ACHN (cell line): ENCODE measurements around the gene CAMSAP1.
A peak's percentile ranks its signal among the peaks of the same experiment; 100 is the strongest.

Source experiments
- DNase-seq: peaks from one replicate; pipeline ENCODE4 v3.0.0-alpha.2; 2015
- in situ Hi-C: cut with HindIII; loops from 2 replicates; pipeline ENCODE4 v1.10.0; 2017; ENCODE audit warnings: low sequenced_read_pairs, low pct_ligation_motif_present, low pct_unique_long_range_greater_than_20kb

Gene CAMSAP1

GRCh38 chr9:135887585-135888050 lies 19.7 kb downstream of the CAMSAP1 start:
- in situ Hi-C loops: no loop called here
- no peak for DNase-seq

- in situ Hi-C loops: no loop called here
- DNase-seq: no peak
Measured at GRCh38 chr9:135887021-135887507, 20.3 kb downstream of the CAMSAP1 start.

DNA sequence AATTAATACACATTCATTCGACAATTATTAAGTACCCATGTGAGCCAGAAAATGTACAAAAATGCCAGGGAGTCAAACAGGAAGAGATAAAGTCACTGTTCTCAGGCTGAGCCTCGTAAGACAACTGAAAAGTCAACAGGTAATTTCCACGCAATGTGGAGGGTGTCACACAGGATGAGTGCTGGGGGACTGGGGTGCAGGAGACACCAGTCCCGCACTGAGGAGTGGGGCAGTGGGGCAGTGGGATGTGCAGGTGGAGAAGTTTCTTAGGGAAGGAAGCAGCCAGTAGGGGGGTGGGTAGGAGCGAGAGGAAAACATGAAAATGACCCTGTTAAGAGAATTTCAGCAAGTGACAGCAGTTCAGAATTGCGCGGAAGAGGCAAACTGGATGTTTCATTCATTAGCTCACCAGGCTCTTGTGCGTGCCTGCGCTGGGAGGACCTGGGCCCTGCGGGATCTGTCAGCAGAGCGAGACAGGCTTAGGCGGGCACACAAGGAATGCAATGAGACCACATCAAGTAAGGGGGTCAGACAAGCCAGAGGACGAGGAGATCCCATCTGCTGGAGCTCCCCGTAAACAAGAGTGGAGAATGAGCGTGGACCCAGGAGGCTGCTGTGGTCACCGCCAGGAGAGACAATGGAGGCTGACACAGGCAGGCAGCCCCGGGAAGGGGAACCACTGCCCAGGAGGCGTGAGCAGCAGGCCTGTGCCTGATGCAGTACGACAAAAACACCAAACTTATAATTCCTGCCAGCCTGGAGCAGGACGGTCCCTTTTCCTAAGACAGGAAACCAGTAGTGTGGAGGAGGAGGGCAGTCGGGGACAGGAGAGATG lies 21.0 kb downstream of the CAMSAP1 start:
- no peak for DNase-seq
- in situ Hi-C loops: no loop called here

DNA sequence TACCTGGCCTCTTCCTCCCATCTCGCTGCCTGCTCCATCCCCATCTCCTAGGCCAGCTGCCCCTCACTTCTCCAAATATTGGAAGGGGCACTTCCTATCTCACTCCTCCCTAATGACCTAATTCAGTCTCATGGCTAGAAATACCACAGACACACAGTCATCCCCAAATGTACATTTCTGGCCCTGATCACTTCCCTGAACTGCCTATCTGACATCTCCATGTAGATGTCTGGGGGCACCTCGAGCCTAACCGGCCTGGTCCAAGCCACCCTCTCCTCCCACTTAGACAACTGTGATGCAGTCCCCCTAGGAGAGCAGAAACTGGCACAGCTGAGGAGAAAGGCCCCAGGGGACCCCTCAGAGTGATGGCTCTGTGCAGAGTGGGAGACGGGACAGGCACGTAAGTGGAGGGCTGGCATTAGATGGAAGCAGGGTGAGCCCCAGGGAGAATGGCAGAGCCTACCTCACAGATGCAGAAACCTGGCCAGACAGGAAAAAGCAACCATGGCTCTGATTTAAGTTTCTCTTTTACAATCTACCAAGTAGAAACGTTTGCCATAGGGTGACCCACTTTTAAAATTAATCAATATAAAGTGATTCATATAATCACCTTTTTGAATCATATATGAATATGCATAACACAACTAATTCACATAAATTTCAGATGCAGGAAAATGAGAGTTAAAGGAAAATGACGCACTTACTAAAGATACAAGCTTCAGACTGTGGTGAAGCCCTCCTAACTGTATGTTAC lies 22.1 kb downstream of the CAMSAP1 start:
- no peak for DNase-seq
- in situ Hi-C loops: no loop called here

- DNase-seq: no peak
Measured at GRCh38 chr9:135884328-135885035, 22.9 kb downstream of the CAMSAP1 start.

DNA sequence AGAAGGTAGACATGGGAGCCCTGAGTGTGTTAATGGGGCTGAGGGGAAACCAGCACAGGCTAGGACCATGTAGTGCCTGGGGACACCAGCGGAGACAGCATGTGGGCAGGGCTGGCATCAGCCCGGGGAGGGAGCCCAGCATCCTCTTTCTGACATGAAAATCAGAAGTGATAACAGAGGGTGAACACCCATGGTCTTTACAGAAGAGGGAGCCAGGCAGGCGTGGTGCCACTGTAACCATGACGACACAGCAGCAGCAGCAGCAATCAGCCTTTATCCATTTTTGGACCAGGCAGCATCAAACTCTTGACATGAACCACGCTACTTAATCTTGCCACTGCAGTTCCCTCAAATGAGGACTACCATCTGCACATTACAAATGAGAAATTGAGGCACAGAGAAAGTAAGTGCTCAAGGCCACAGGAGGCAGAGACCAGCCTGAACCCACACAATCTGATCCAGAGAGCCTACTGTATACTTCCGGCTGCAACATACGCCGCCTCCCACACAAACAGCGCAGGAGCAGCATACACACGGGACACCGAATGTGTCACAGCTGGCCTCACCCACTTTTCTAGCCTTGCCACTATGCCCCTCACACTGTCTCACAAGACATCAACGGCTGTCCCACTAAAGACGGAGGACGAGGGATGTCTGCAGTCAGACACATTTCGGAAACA lies 23.8 kb downstream of the CAMSAP1 start:
- in situ Hi-C loops: no loop called here
- DNase-seq: no peak

More at GRCh38 chr9:135884328-135885035, 22.9 kb downstream of the CAMSAP1 start:
- in situ Hi-C loops: no loop called here

DNA sequence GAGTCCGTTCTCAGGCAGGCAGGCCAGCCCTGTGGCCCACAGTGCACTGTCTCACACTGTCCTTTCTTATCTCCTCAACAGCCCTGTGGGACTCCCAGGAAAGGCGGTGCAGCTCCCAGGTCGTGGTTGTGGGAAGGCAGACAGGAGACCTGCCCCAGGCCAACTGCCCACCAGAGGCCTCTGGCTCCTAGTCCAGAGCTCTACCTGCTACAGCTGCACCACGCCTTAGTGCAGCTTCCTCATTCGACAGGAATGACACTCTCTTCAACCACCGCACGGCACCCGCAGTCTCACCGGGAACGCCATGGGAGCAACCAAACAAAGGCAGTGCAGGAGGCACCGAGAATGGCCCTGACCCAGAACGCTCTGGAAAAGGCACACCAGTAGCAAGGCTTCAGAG lies 25.3 kb downstream of the CAMSAP1 start:
- DNase-seq: no peak
- in situ Hi-C loops: no loop called here

DNA sequence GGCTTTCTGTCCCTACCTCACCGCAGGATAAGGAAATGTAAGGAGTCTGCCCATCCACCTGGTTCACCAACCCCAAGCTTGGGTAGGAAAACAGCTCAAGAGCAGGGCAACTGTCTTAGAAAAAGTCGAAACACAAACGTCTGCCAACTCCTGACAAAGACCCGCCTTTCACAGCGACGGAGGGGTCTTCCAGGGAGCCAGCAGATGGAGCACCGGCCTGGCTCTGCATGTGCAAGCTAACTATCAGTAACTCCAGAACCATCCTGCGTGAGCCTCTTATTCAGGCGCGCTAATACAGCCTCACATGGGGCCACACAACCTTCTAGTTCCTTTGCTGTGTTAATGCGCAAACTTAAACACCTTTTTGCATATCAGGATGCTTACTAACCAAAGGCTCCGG lies 26.9 kb downstream of the CAMSAP1 start:
- in situ Hi-C loops: no loop called here

GRCh38 chr9:135879619-135880018 lies 27.7 kb downstream of the CAMSAP1 start:
- no peak for DNase-seq
- in situ Hi-C loops: no loop called here

More for the DNA sequence above, 26.9 kb downstream of the CAMSAP1 start:
- DNase-seq: no peak

DNA sequence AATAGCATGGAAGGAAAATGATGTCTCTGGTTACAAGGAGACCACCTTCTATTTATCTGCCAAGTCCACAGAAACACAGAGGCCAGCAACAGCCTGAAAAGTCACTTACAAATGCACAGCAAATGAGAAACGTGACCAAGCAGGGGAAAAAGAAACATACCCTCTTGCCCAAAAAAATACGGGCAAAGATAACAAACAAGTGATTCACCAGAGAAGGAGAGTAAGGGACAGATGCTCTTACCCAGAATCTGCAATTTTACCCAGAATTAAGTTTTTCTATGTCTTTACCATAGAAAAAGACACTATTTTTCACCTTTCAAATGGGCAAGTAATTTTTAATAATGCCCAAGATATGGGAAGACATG lies 28.1 kb downstream of the CAMSAP1 start:
- in situ Hi-C loops: no loop called here
- no peak for DNase-seq

- no peak for DNase-seq
- in situ Hi-C loops: no loop called here
Measured at GRCh38 chr9:135878528-135879236, 28.7 kb downstream of the CAMSAP1 start.

DNA sequence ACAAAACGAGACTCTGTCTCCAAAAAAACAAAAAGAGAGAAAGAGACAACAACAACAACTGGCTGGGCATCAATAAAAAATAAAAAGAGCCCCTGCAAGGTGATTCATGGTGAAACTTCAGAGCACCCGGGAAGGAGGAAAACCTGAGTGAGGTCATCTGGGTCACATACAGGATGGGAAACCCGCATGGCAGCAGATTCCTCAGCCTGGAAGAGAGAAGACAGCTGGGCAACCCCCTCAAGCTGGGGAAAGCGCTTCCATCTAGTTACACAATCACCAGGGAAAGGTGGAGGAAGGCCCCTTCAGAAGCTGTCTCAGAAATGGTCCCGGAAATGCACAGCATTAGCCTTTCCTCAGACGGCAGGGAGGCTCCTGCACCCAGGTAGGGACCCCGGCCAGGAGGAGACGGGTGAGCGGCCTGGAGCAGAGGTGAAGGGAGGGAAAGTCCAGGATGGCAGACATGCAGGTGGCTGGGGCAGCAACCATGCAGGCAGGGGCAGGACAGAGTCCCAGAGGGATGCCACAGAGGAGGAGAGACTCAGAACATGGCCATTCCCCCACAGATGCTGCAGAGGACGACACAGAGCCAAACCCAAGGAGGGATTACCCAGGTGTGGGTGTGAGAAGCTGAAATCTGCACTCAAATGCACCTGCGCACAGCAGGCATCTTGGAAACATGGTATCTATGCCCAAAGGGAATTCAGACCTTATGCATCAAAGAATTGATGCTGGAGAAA lies 29.4 kb downstream of the CAMSAP1 start:
- in situ Hi-C loops: no loop called here
- DNase-seq: no peak

DNA sequence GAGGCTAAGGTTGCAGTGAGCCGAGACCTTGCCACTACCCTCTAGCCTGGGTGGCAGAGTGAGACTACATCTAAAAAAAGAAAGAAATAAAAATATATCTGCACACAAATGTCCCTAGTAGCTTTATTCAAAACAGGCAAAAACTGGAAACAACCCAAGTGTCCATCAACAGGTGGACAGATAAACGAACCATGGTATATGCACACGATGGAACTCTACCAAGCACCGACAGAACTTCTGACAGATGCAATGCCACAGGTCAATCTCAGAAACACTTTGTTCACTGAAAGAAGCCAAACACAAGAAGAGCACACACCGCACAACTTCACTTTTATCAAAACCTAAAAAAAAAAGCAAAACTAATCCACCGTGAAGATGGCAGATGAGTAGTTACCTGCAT lies 30.4 kb downstream of the CAMSAP1 start:
- in situ Hi-C loops: no loop called here
- DNase-seq: no peak

DNA sequence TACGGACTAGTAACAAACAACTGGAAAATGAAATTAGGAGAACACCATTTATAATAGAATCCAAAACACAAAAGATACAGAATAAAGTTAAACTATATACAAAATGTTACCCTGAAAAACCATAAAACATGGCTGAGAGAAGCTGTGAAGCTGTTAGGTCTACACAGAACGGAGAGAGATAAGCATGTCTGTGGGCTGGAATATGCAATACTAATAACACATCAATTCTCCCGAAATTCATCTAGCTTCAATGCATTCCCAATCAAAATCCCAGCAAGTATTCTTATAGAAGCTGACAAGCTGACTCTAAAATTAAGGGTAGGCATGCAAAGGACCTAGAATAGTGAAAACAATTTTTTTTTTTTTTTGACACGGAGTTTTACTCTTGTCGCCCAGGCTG lies 32.5 kb downstream of the CAMSAP1 start:
- in situ Hi-C loops: no loop called here

GRCh38 chr9:135869909-135870308 lies 37.4 kb downstream of the CAMSAP1 start:
- in situ Hi-C loops: no loop called here
- no peak for DNase-seq

More for the DNA sequence above, 32.5 kb downstream of the CAMSAP1 start:
- no peak for DNase-seq

DNA sequence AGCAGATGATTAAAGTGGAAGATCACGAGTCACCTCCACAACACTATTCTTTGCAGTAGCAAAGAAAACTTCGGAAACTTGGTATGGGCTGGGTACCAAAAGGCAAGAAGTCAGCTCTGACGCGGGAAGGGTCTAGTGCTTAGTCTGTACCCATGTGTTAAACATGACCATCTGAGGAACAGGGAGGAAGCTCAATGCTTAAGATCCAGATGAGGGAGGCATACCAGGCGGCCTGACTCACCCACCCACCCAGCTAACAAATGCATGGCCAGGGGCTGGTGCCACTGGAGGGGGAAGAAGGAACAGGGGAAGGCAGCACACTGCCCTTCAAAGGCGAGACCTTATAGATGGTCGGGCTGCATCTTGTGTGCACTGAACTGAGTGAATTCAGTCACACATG lies 41.8 kb downstream of the CAMSAP1 start:
- DNase-seq: no peak
- in situ Hi-C loops: no loop called here

GRCh38 chr9:135864447-135865049 lies 42.8 kb downstream of the CAMSAP1 start:
- peak; percentile 33 for DNase-seq
- in situ Hi-C loops: no loop called here
